Mucosa of descending colon (tissue), 3 donors: ENCODE measurements around the gene SEMA3B. TPM values are rescaled to one million over a fixed set of nuclear protein-coding genes. Genes with fewer than 3 reads are reported as not detected.

Experiments
- ATAC-seq: fragments of 200-7000 bp; cut with Tn5 transposase; one replicate; pipeline ENCODE4 v1.9.1; 2020; ENCODE audit warnings: mild to moderate bottlenecking, moderate library complexity
- DNase-seq, 3 donors: peaks; one replicate each; pipeline ENCODE4 v3.0.0-alpha.2; 2020
- H3K36me3 ChIP-seq: fragments of 200-600 bp; one replicate; pipeline ENCODE4 v1.8.0; 2021; ENCODE audit warnings: low read depth, mild to moderate bottlenecking
- H3K4me1 ChIP-seq: fragments of 200-600 bp; one replicate; pipeline ENCODE4 v1.8.0; 2021; ENCODE audit warnings: low read depth, mild to moderate bottlenecking
- H3K4me3 ChIP-seq: fragments of 200-600 bp; one replicate; pipeline ENCODE4 v1.8.0; 2021; ENCODE audit warnings: mild to moderate bottlenecking
- H3K9me3 ChIP-seq: fragments of 200-600 bp; one replicate; pipeline ENCODE4 v1.8.0; 2021; ENCODE audit warnings: mild to moderate bottlenecking
- intact Hi-C, 2 donors: fragments of 100-400 bp; cut with DNase I in 1 of 2; cut with micrococcal nuclease in 1 of 2; formaldehyde crosslinking; loops; one replicate each; pipeline versions ENCODE4 v1.11.0 to v1.11.1; 2022; cut with DNase I, micrococcal nuclease
- total RNA-seq, 3 donors: library from RNA; stranded (reverse); fragmentation: NEBNext Ultra II Directional in 2 of 3; extraction: Animal tissue kit (Norgen Biotek cat#: 25700) in 2 of 3; gene quantifications; one replicate each; pipeline versions ENCODE4 v1.2.1 to v1.2.4, GENCODE V29; 2021 to 2023
- TF ChIP-seq, protein P1 (sequence below): fragments of 200-600 bp; IDR thresholded peaks from one replicate; pipeline ENCODE4 v1.8.0; 2022; ENCODE audit warnings: antibody characterized with exemption, mild to moderate bottlenecking
- donor health status: DM: no; HTN: no; CAD: no; lungs with moderate emphysema.
- donor health status: DM: no; HTN: no; CAD: no.
- donor health status: DM: no; HTN: yes; CAD: no.

The SEMA3B gene
- total RNA-seq, 3 donors from 2014 or later: 42.0 to 129 (median 59.2) TPM

DNA sequence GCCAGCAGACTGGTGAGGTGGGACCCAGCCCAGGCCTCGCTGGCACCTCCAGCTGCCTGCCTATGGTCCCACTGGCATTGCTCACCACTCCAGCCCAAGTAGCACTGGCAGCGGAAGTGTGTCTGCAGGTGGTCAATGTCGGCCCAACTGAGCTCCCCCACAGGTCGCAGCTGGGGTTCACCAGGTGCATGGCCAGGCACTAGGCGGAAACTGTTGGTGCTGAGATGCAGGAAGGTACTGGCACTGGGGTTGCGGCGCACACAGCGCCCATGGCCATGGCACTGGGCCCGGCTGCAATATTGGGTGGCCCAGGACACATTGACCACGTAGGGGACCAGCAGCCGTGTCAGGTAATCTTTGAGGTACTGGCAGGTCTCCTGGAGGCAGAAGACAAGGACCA, 49.2 kb downstream of the SEMA3B start:
- Histone ChIP-seq H3K4me3 (no peak overlapping the region), H3K36me3 (no peaks in the 10 kb centered on the region), H3K4me1 (peaks cover 55% of the 10 kb centered on the region), H3K9me3 (no peaks in the 10 kb centered on the region)
- TF ChIP-seq, protein P1, sequence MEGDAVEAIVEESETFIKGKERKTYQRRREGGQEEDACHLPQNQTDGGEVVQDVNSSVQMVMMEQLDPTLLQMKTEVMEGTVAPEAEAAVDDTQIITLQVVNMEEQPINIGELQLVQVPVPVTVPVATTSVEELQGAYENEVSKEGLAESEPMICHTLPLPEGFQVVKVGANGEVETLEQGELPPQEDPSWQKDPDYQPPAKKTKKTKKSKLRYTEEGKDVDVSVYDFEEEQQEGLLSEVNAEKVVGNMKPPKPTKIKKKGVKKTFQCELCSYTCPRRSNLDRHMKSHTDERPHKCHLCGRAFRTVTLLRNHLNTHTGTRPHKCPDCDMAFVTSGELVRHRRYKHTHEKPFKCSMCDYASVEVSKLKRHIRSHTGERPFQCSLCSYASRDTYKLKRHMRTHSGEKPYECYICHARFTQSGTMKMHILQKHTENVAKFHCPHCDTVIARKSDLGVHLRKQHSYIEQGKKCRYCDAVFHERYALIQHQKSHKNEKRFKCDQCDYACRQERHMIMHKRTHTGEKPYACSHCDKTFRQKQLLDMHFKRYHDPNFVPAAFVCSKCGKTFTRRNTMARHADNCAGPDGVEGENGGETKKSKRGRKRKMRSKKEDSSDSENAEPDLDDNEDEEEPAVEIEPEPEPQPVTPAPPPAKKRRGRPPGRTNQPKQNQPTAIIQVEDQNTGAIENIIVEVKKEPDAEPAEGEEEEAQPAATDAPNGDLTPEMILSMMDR: no peak
- intact Hi-C loops: no loop called here
- peak in 1 of 3 donors; percentile 40 for DNase-seq
- ATAC-seq: no peak

DNA sequence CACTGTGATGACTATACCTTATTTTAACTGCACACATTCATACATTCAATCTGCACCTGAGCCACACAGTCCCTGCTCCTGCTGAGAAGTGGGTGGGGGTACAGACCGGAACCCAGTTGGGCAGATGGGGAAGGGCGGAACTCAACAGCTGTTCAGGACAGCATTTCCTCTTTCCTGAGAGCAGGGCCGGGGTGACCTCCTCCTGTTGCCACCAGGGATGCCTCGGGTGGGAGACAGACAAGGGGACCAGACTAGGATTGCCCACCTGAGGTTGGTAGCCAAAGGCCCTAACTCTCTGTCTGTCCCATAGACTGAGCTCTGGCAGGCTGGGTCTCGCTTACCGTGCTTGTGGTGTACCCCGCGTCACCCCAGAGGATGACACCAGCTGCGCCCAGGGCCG, 49.7 kb downstream of the SEMA3B start:
- Histone ChIP-seq H3K9me3 (no peaks in the 10 kb centered on the region), H3K4me3 (no peak overlapping the region), H3K36me3 (no peaks in the 10 kb centered on the region), H3K4me1 (peaks cover 55% of the 10 kb centered on the region)
- DNase-seq (peak; percentile 19 to 60 (median 41)), ATAC-seq (no peak)
- TF ChIP-seq, protein P1: no peak
- intact Hi-C loops: no loop called here

DNA sequence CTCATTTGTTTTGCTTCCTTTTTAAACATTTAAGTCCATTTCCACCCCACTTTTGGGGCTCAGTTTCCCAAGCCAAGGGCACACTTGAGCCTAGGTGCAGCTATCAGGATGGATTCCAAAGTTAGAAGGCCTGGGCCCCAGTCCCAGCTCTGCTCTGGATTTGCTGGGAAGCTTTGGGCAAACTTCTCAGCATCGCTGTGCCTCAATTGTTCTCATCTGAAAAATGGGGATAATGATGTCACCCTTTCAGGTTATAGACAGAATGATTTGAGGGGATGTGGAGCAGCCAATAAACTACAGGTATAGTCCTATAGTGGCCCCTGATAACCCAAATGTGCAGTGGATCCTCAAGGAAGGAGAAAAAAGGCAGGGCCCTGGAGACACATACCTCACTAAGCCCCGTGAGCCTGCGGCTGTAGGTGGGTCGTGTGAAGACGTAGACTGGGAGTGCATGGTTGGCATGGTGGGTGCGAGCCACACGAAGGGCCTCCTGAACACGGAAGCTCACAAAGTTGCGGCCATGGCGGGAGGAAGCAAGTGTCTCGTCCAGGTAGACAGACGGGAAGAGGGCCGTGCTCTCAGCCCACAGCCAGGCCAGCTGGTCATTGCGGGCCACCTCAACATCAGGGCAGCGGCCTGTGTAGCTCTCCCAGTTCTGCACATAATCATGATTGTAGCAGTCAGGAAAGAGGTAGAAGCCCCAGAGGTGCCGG, 50.4 kb downstream of the SEMA3B start:
- Histone ChIP-seq H3K4me3 (no peak overlapping the region), H3K4me1 (peaks cover 56% of the 10 kb centered on the region), H3K36me3 (no peaks in the 10 kb centered on the region), H3K9me3 (no peaks in the 10 kb centered on the region)
- TF ChIP-seq, protein P1: no peak
- ATAC-seq (no peak), DNase-seq (peak in 1 of 3 donors; percentile 52)
- intact Hi-C loops: no loop called here

DNA sequence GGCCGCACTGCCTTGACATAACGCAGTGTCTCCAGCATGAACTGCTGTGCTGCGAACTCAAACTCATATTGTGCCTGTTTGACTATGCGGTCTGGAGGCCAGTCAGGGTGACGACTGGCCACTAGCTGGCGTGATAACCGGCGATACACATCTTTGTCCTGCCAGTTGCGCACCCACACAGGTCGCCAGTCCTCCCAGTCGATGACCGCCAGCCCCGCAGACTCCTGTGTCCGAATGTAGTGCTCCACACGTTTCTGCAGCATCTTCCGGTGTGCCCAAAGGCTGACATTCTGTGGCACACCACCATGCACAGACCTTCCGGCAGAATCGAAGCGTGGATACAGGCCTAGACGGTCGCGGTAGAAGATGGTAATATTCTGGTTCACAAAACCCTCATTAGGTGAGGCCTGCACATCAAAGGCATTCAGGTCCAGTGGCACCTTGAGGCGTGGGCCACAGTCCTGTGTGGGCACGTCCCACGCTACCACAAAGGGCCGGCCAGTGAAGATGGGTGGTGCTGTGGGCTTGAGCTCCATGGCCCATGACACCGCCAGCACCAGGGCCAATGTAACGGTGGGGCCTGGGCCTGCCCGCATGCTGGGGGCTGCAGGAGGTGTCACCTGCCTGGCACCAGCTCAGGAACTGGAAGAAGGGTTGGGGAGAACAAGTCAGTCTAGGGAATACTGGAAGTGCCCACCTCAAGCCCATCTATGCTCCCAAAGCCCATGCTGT, 51.1 kb downstream of the SEMA3B start:
- TF ChIP-seq, protein P1: no peak
- peaks cover 58% of the 10 kb centered on the region for H3K4me1 ChIP-seq
- no peak overlapping the region for H3K4me3 ChIP-seq
- DNase-seq (peak in 1 of 3 donors; percentile 62), ATAC-seq (no peak)
- no peaks in the 10 kb centered on the region for H3K36me3 ChIP-seq
- intact Hi-C loops: no loop called here
- H3K9me3 ChIP-seq: no peaks in the 10 kb centered on the region

DNA sequence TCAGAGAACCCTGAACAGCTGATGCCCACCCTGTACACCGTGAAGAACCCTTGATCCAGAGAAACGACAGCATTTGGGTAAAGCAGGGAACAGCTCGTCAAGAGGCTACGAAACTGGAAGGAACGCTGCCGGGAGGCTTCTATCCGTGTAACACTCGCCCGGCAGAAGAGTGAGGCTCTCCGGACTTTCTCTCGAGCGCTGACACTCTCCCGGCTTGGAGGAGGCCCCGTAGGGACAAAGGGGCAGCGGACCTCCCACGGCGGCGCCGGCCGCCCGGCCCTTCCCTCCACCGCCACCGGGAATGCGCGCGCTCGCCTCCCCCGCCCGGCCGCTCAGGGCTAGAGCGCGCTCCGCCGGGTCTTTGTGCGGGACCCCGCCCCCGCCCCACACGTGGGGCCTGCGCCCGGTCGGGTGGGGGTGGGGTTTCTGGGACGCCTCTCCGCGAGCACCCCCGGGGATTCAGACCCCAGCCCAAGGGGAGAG, 51.9 kb downstream of the SEMA3B start:
- H3K9me3 ChIP-seq: no peaks in the 10 kb centered on the region
- intact Hi-C loops: no loop called here
- TF ChIP-seq, protein P1: no peak
- ATAC-seq (peak; percentile 66), DNase-seq (peak; percentile 83 to 89 (median 84))
- no peaks in the 10 kb centered on the region for H3K36me3 ChIP-seq
- peaks cover 55% of the 10 kb centered on the region for H3K4me1 ChIP-seq
- H3K4me3 ChIP-seq: peak overlapping the region; percentile 74
